ENCODE measurements around the gene MIPEP. TPM values are rescaled to one million over a fixed set of nuclear protein-coding genes. Genes with fewer than 3 reads are reported as not detected.

MIPEP gene
- total RNA-seq, 1 donor from 2014 or later, result 13.0 TPM

DNA sequence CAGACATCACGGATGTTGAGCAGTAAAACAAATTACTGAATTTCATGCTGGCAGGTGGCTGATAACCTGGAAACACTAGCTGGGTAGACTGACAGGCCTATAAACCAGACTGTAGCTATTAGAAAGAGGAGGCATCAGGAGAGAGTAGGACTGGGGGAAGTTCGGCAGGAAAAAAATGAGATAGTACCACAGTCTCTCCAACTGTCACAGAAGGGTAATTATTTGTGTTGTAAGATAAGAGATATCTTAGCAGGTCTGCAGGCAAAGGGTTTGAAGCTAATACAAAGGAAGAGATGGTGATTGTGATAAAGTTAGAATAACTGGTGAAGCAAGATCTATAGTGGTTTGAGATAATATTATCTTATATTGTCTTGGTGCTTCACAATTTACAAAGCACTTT, 41.7 kb downstream of the MIPEP start:
- no peaks in the 10 kb centered on the region for H3K27me3 Mint-ChIP-seq (ENCODE audit: low read depth, unreplicated experiment)
- peaks cover 5% of the 10 kb centered on the region for H3K36me3 ChIP-seq (ENCODE audit: insufficient read depth, low read length)
- H3K27me3 ChIP-seq (ENCODE audit: insufficient read depth, low read length), result no peaks in the 10 kb centered on the region
- FAIRE-seq, result no peak
- no peaks in the 10 kb centered on the region for H4K20me1 ChIP-seq (ENCODE audit: insufficient read depth, low read length)
- peaks cover 8% of the 10 kb centered on the region for H3K4me1 Mint-ChIP-seq (ENCODE audit: low read depth, unreplicated experiment)
- H3K27ac ChIP-seq (ENCODE audit: low read depth, low read length), result no peak overlapping the region
- no peaks in the 10 kb centered on the region for H3K9me3 Mint-ChIP-seq (ENCODE audit: unreplicated experiment)
- no peak for DNase-seq (ENCODE audit: low read depth)
- no peaks in the 10 kb centered on the region for H3K79me2 ChIP-seq (ENCODE audit: insufficient read depth, low read length)
- no peak overlapping the region for H3K4me3 ChIP-seq (ENCODE audit: insufficient read depth, low read depth, low read length)
- peaks cover 7% of the 10 kb centered on the region for H3K36me3 Mint-ChIP-seq (ENCODE audit: low read depth, unreplicated experiment)
- H3K4me2 ChIP-seq (ENCODE audit: low read length), result no peak overlapping the region
- no peak for TF ChIP-seq EZH2 (IDR thresholded peaks at IDR 0.05; ENCODE audit: insufficient read depth, low read length)
- TF ChIP-seq, protein P1, sequence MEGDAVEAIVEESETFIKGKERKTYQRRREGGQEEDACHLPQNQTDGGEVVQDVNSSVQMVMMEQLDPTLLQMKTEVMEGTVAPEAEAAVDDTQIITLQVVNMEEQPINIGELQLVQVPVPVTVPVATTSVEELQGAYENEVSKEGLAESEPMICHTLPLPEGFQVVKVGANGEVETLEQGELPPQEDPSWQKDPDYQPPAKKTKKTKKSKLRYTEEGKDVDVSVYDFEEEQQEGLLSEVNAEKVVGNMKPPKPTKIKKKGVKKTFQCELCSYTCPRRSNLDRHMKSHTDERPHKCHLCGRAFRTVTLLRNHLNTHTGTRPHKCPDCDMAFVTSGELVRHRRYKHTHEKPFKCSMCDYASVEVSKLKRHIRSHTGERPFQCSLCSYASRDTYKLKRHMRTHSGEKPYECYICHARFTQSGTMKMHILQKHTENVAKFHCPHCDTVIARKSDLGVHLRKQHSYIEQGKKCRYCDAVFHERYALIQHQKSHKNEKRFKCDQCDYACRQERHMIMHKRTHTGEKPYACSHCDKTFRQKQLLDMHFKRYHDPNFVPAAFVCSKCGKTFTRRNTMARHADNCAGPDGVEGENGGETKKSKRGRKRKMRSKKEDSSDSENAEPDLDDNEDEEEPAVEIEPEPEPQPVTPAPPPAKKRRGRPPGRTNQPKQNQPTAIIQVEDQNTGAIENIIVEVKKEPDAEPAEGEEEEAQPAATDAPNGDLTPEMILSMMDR (IDR thresholded peaks at IDR 0.05; ENCODE audit: insufficient read depth, low read depth, low read length), result no peak
- H3K4me1 ChIP-seq (ENCODE audit: insufficient read depth, low read length), result no peaks in the 10 kb centered on the region
- H2AFZ ChIP-seq (ENCODE audit: low read depth, low read length), result no peak overlapping the region
- no peak overlapping the region for H3K9ac ChIP-seq (ENCODE audit: low read length)
- H3K27ac Mint-ChIP-seq (ENCODE audit: unreplicated experiment), result no peak overlapping the region
- no peaks in the 10 kb centered on the region for H3K9me3 ChIP-seq (ENCODE audit: insufficient read depth, low read depth, low read length)
- no peak overlapping the region for H3K4me3 Mint-ChIP-seq (ENCODE audit: unreplicated experiment)

DNA sequence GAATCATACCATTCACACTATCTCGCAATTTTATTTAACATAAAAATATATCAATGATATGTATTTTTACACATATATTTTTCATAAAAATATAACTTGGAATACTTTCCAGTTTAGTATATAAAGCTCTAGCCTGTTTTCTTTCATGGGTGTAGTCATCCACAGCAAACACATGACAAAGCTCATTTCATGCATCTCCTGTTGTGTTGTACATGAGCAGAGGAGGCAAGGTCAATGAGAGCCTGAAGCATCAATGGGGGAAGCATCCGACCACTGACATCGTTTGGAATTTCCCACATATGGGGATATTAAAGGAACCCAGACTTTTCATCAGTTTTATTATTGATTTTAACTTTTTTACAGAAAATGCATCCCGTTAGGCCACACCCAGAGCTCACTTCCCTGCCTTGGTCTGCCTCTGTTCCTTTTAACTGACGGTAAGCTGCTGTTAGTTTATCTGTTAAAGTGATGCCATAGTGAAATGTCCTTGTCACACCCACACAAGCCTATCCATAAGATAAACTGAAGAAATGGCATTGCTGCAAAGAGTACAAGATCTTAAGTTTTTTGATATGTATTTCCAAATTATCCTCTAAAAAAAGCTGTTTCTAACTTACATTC, 44.0 kb downstream of the MIPEP start:
- Mint-ChIP-seq H3K27me3 (ENCODE audit: low read depth, unreplicated experiment) (no peaks in the 10 kb centered on the region), H3K4me1 (ENCODE audit: low read depth, unreplicated experiment) (peaks cover 8% of the 10 kb centered on the region), H3K4me3 (ENCODE audit: unreplicated experiment) (no peak overlapping the region), H3K9me3 (ENCODE audit: unreplicated experiment) (no peaks in the 10 kb centered on the region), H3K36me3 (ENCODE audit: low read depth, unreplicated experiment) (peaks cover 10% of the 10 kb centered on the region), H3K27ac (ENCODE audit: unreplicated experiment) (no peak overlapping the region)
- DNase-seq (ENCODE audit: low read depth) (no peak), FAIRE-seq (no peak)
- H3K9ac ChIP-seq (ENCODE audit: low read length), result no peak overlapping the region
- no peak overlapping the region for H3K4me3 ChIP-seq (ENCODE audit: insufficient read depth, low read depth, low read length)
- H2AFZ ChIP-seq (ENCODE audit: low read depth, low read length), result no peak overlapping the region
- no peak for TF ChIP-seq EZH2 (IDR thresholded peaks at IDR 0.05; ENCODE audit: insufficient read depth, low read length)
- TF ChIP-seq, protein P1 (IDR thresholded peaks at IDR 0.05; ENCODE audit: insufficient read depth, low read depth, low read length), result no peak
- H3K79me2 ChIP-seq (ENCODE audit: insufficient read depth, low read length), result no peaks in the 10 kb centered on the region
- no peaks in the 10 kb centered on the region for H3K4me1 ChIP-seq (ENCODE audit: insufficient read depth, low read length)
- H3K4me2 ChIP-seq (ENCODE audit: low read length), result no peak overlapping the region
- H3K9me3 ChIP-seq (ENCODE audit: insufficient read depth, low read depth, low read length), result no peaks in the 10 kb centered on the region
- no peaks in the 10 kb centered on the region for H4K20me1 ChIP-seq (ENCODE audit: insufficient read depth, low read length)
- H3K27ac ChIP-seq (ENCODE audit: low read depth, low read length), result no peak overlapping the region
- peaks cover 4% of the 10 kb centered on the region for H3K36me3 ChIP-seq (ENCODE audit: insufficient read depth, low read length)
- no peaks in the 10 kb centered on the region for H3K27me3 ChIP-seq (ENCODE audit: insufficient read depth, low read length)

DNA sequence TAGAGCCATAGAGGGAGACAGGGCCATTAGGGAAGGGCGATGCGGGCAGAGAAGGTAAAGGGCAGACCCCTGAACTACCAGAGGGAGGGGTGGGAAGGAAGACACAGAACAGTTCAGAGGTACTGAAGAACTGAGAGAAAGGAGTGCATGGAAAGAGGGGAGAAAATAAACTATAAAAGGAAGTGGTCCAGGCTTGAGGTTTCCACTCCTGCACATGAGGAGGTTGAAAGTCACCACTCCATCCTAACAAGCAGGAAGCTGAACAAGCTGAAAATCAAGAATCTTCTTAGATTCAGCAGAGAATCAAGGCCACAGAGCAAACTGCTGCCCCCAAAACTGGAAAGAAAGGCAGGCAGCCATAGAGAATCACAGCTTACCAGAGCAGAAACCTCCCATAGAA, 45.1 kb downstream of the MIPEP start:
- H3K27ac ChIP-seq (ENCODE audit: low read depth, low read length), result no peak overlapping the region
- Mint-ChIP-seq H3K27ac (ENCODE audit: unreplicated experiment) (no peak overlapping the region), H3K4me3 (ENCODE audit: unreplicated experiment) (no peak overlapping the region), H3K9me3 (ENCODE audit: unreplicated experiment) (no peaks in the 10 kb centered on the region), H3K27me3 (ENCODE audit: low read depth, unreplicated experiment) (no peaks in the 10 kb centered on the region), H3K36me3 (ENCODE audit: low read depth, unreplicated experiment) (peaks cover 6% of the 10 kb centered on the region), H3K4me1 (ENCODE audit: low read depth, unreplicated experiment) (peaks cover 8% of the 10 kb centered on the region)
- no peaks in the 10 kb centered on the region for H3K79me2 ChIP-seq (ENCODE audit: insufficient read depth, low read length)
- no peaks in the 10 kb centered on the region for H3K9me3 ChIP-seq (ENCODE audit: insufficient read depth, low read depth, low read length)
- TF ChIP-seq, protein P1 (IDR thresholded peaks at IDR 0.05; ENCODE audit: insufficient read depth, low read depth, low read length), result no peak
- no peak for TF ChIP-seq EZH2 (IDR thresholded peaks at IDR 0.05; ENCODE audit: insufficient read depth, low read length)
- no peaks in the 10 kb centered on the region for H4K20me1 ChIP-seq (ENCODE audit: insufficient read depth, low read length)
- H3K4me3 ChIP-seq (ENCODE audit: insufficient read depth, low read depth, low read length), result no peak overlapping the region
- H3K9ac ChIP-seq (ENCODE audit: low read length), result no peak overlapping the region
- H3K27me3 ChIP-seq (ENCODE audit: insufficient read depth, low read length), result no peaks in the 10 kb centered on the region
- no peaks in the 10 kb centered on the region for H3K4me1 ChIP-seq (ENCODE audit: insufficient read depth, low read length)
- no peak overlapping the region for H2AFZ ChIP-seq (ENCODE audit: low read depth, low read length)
- FAIRE-seq (no peak), DNase-seq (ENCODE audit: low read depth) (no peak)
- no peak overlapping the region for H3K4me2 ChIP-seq (ENCODE audit: low read length)
- no peaks in the 10 kb centered on the region for H3K36me3 ChIP-seq (ENCODE audit: insufficient read depth, low read length)
